Airway epithelial cell (primary cell): Measurements from ENCODE around the gene FAM25A. TPM values are rescaled to one million over a fixed set of nuclear protein-coding genes. Genes with fewer than 3 reads are reported as not detected.

Experiments
- total RNA-seq: library from RNA; depleted of rRNA; stranded (reverse); fragments of >200 nt; gene quantifications from 2 replicates; pipeline ENCODE4 v1.2.3, GENCODE V29; 2015

Gene FAM25A
- 20.3 and 29.8 TPM in 2 replicates for total RNA-seq

GRCh38 chr10:87020056-87020455 lies at the start of gene FAM25A:
Gene FAM25A, plus strand, starts transcription at chr10:87020294. Its CDS starts 31 bp downstream, at chr10:87020325.

Other genes with a start within 250 kb of the FAM25A start
- 4.8 and 6.8 TPM in 2 replicates for gene MMRN2, start 62.7 kb upstream of the FAM25A start, total RNA-seq
- gene SNCG, start 61.7 kb upstream of the FAM25A start, total RNA-seq: 8.9 and 14.5 TPM in 2 replicates
- 47.0 and 63.1 TPM in 2 replicates for gene ADIRF, start 51.8 kb upstream of the FAM25A start, total RNA-seq
- 169 and 182 TPM in 2 replicates for gene GLUD1, start 74.5 kb downstream of the FAM25A start, total RNA-seq
- gene SHLD2, start 74.9 kb downstream of the FAM25A start, total RNA-seq: 13.4 and 15.8 TPM in 2 replicates
- gene NUTM2A, start 205.2 kb downstream of the FAM25A start, total RNA-seq: 0.93 and 2.4 TPM in 2 replicates